Measurements from ENCODE around the gene MED13L. TPM values are rescaled to one million over a fixed set of nuclear protein-coding genes. Genes with fewer than 3 reads are reported as not detected.

The MED13L gene
- total and polyA plus RNA-seq, 2 of the 8 experiments (the other 6 are each of a cell fraction or from before 2014, with no cell fraction given), result 15.9 to 51.7 TPM

GRCh38 chr12:116126610-116127009, 150.9 kb downstream of the MED13L start:
- TF ChIP-seq POLR2AphosphoS5 (IDR thresholded peaks at IDR 0.05; ENCODE audit: low read depth, low read length), result no peak
- no peak for TF ChIP-seq EZH2 (IDR thresholded peaks at IDR 0.05; ENCODE audit: low read depth, low read length, severe bottlenecking)
- TF ChIP-seq TCF12 (IDR thresholded peaks at IDR 0.05; ENCODE audit: low read depth, low read length), result no peak
- TF ChIP-seq PHF8 (conservative IDR thresholded peaks at IDR 0.05; ENCODE audit: low read depth, low read length), result no peak
- no peak for TF ChIP-seq SIN3A (conservative IDR thresholded peaks at IDR 0.05 in 1 of 2, IDR thresholded peaks at IDR 0.05 in 1 of 2; ENCODE audit: low read depth in 1 of 2, low read length in 2 of 2)
- TF ChIP-seq BCL11A (IDR thresholded peaks at IDR 0.05; ENCODE audit: low read depth in 2 of 2, low read length in 2 of 2), result no peak
- TF ChIP-seq, protein P1, sequence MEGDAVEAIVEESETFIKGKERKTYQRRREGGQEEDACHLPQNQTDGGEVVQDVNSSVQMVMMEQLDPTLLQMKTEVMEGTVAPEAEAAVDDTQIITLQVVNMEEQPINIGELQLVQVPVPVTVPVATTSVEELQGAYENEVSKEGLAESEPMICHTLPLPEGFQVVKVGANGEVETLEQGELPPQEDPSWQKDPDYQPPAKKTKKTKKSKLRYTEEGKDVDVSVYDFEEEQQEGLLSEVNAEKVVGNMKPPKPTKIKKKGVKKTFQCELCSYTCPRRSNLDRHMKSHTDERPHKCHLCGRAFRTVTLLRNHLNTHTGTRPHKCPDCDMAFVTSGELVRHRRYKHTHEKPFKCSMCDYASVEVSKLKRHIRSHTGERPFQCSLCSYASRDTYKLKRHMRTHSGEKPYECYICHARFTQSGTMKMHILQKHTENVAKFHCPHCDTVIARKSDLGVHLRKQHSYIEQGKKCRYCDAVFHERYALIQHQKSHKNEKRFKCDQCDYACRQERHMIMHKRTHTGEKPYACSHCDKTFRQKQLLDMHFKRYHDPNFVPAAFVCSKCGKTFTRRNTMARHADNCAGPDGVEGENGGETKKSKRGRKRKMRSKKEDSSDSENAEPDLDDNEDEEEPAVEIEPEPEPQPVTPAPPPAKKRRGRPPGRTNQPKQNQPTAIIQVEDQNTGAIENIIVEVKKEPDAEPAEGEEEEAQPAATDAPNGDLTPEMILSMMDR (IDR thresholded peaks at IDR 0.05; ENCODE audit: control extremely low read depth in 1 of 3, insufficient read depth in 1 of 3, low read depth in 1 of 3, low read length in 3 of 3), result no peak
- TF ChIP-seq TAF1 (IDR thresholded peaks at IDR 0.05; ENCODE audit: low read depth, low read length), result no peak
- no peak for TF ChIP-seq CEBPB (IDR thresholded peaks at IDR 0.05; ENCODE audit: low read depth, low read length)
- TF ChIP-seq CHD2 (IDR thresholded peaks at IDR 0.05; ENCODE audit: low read length), result no peak
- no peak for TF ChIP-seq TBP (IDR thresholded peaks at IDR 0.05; ENCODE audit: low read depth, low read length)
- no peak overlapping the region for H3K27ac ChIP-seq (ENCODE audit: low read depth, low read length)
- H3K4me1 ChIP-seq (replicated peaks in 1 of 4; ENCODE audit: control insufficient read depth in 3 of 4, insufficient read depth in 4 of 4, low read length in 3 of 4), result peaks cover 0 to 21% (median 7%) of the 10 kb centered on the region in 4 experiments; a peak in 5 of 7 replicates

More at GRCh38 chr12:116126610-116127009, 150.9 kb downstream of the MED13L start:
- no peak overlapping the region for H2BK15ac ChIP-seq (ENCODE audit: low read length)
- H3K18ac ChIP-seq (ENCODE audit: extremely low read depth, low read length), result no peak overlapping the region
- no peak overlapping the region for H3K9ac ChIP-seq (replicated peaks in 1 of 4; ENCODE audit: extremely low read depth in 1 of 4, low read depth in 3 of 4, low read length in 3 of 4)
- H3K4ac ChIP-seq (replicated peaks; ENCODE audit: insufficient read length, low read depth, low read length), result no peak overlapping the region
- H4K8ac ChIP-seq (ENCODE audit: extremely low read depth, insufficient read depth, low read length), result no peak overlapping the region
- H4K20me1 ChIP-seq (replicated peaks in 1 of 2; ENCODE audit: control insufficient read depth in 1 of 2, insufficient read depth in 2 of 2, low read length in 2 of 2), result peaks cover 2 to 4% of the 10 kb centered on the region in 2 experiments
- H3K4me2 ChIP-seq (ENCODE audit: insufficient read depth in 1 of 2, low read depth in 2 of 2, low read length in 2 of 2), result no peak overlapping the region
- H3K56ac ChIP-seq (replicated peaks; ENCODE audit: insufficient read length, low read depth, low read length), result no peak overlapping the region
- FAIRE-seq (no peak), DNase-seq (ENCODE audit: low read depth in 1 of 2, low spot score in 2 of 2) (no peak)
- no peak overlapping the region for H4K91ac ChIP-seq (replicated peaks; ENCODE audit: insufficient read length, low read length)
- H2BK120ac ChIP-seq (replicated peaks; ENCODE audit: low read depth, low read length), result no peak overlapping the region
- no peaks in the 10 kb centered on the region for H3K36me3 ChIP-seq (ENCODE audit: control insufficient read depth in 2 of 4, insufficient read depth in 4 of 4, low read length in 3 of 4)
- no peaks in the 10 kb centered on the region for H3K23me2 ChIP-seq (ENCODE audit: low read depth, low read length)
- no peaks in the 10 kb centered on the region for H3K27me3 ChIP-seq (replicated peaks in 1 of 4; ENCODE audit: control insufficient read depth in 3 of 4, extremely low read depth in 1 of 4, insufficient read depth in 3 of 4, low read length in 3 of 4)
- H2BK20ac ChIP-seq (ENCODE audit: low read length), result no peak overlapping the region
- H2AFZ ChIP-seq (ENCODE audit: low read length), result no peak overlapping the region
- no peaks in the 10 kb centered on the region for H3K79me1 ChIP-seq (ENCODE audit: low read depth, low read length)
- POLR2A ChIA-PET (ENCODE audit: partially characterized antibody), result no interaction called here
- no peak overlapping the region for H3K23ac ChIP-seq (ENCODE audit: insufficient read length)
- peak overlapping the region; percentile 55 for H4K5ac ChIP-seq (ENCODE audit: insufficient read length, low read depth, low read length)
- peaks cover 2 to 85% of the 10 kb centered on the region in 2 experiments; a peak in 3 of 4 replicates for H3K79me2 ChIP-seq (ENCODE audit: control insufficient read depth in 1 of 2, insufficient read depth in 2 of 2, low read length in 2 of 2)
- no peaks in the 10 kb centered on the region for H3K9me3 ChIP-seq (ENCODE audit: insufficient read depth in 2 of 2, low read depth in 1 of 2, low read length in 1 of 2)
- H3K4me3 ChIP-seq (ENCODE audit: extremely low read depth in 1 of 4, insufficient read depth in 2 of 4, low read depth in 3 of 4, low read length in 4 of 4), result no peak overlapping the region
- no peak overlapping the region for H3K14ac ChIP-seq (ENCODE audit: insufficient read length)
- no peak overlapping the region for H2BK12ac ChIP-seq (ENCODE audit: low read depth, low read length)
- H2BK5ac ChIP-seq (ENCODE audit: low read depth, low read length), result no peak overlapping the region
- CTCF ChIA-PET (ENCODE audit: partially characterized antibody), result no interaction called here
- no peak overlapping the region for H2AK5ac ChIP-seq (ENCODE audit: low read depth, low read length)
